ENCODE measurements around the gene LMNA.

The LMNA gene

DNA sequence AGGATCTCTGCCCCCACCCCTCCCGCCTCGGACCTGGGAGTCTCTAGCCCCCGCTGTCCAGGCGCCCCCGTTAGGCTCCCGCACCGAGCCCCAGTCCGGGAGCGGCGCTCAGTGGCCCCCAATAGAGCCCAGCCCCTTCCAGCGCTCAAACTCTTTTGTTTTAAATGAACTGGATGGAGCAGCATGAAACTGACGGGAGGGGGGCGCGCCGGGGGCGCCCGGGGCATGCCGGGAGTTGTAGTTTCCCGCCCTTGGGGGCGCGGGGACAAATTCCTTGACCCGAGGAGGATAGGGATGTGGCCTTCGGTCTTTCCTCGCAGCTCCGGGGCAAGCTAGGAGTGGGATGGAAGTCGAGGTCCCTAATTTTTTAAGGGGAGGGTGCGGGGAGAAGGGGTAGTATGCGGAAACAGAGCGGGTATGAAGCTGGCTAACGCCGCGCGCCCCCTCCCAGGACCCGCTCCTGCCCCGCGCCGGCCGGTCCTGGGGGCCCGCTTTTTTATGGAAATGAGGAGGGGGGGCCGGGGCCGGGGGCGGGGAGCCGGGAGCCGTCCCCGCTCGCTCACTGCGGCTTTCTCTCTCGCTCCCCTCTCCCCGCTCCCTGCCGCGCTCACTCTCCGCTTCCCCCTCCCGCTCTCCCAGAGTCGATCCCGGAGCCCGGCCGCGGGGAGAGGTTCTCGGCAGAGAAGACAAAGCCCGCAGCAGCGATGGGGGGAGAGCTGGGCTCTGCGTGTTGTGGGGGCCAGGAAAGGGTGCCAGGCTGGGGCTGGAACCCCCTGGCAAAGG, 32.0 kb upstream of the LMNA start, which contains the start of gene MEX3A:
Gene MEX3A, minus strand, starts transcription at position 157 of the 783 bp plus-strand sequence. CDS start 467 bp downstream, outside the sequence.
- peak; percentile 26 for DNase-seq

DNA sequence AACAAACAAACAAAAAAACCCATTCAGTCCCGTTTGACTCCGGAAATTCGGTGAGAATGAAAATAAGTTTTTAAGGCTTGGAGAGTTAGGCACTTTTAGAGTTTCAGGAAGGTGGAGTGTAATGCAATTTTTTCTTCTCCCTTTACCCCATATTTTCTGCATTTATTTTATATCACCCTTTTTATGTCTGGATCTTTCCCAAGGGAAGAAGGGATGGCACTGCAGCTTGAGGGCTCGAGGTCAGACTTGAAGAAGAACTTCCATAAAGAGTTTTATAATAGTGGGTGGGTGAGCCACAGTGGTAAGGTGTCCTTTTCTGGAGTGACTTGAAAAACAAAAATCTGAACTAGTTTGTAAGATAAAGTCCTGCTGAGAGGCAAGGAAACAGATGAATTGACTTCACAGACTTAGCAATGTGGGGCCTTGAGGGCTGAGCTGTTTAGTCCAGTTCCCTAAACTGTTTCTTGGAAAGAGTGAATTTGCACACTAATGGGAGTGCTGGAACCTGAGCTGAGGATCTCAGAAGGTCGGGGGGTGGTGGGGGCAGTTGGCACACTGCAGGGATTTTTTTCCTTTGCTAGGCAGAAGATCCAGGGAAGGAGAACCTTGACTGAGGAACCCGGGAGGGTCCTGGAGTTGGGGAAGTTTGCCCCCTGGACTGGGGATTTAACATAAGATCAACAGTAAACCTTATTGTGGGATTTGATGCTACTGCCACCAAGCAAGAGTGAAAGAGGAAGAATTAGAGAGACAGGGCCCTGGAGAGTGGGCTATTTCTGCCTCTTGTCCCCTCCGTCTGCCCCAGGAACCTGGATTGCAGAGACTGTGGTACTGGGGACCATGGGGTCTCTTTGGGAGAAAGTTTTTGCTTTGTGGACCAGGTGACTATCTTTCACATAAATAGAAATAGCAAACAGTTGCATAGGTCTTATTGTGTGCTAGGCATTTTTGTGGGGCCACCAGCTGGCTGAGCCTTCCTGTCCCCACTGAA, 30.4 kb upstream of the LMNA start:
- no peak for DNase-seq

- DNase-seq = no peak
Observed at GRCh38 chr1:156086256-156086662, 28.3 kb upstream of the LMNA start.

GRCh38 chr1:156089704-156090103, 24.8 kb upstream of the LMNA start:
- DNase-seq = peak; percentile 45

- DNase-seq = no peak
Observed at GRCh38 chr1:156090138-156090839, 24.2 kb upstream of the LMNA start.

- DNase-seq = no peak
Observed at GRCh38 chr1:156090840-156091188, 23.7 kb upstream of the LMNA start.

- DNase-seq = no peak
Observed at GRCh38 chr1:156091610-156092009, 22.9 kb upstream of the LMNA start.

- no peak for DNase-seq
Observed at GRCh38 chr1:156095906-156096508, 18.5 kb upstream of the LMNA start.

DNA sequence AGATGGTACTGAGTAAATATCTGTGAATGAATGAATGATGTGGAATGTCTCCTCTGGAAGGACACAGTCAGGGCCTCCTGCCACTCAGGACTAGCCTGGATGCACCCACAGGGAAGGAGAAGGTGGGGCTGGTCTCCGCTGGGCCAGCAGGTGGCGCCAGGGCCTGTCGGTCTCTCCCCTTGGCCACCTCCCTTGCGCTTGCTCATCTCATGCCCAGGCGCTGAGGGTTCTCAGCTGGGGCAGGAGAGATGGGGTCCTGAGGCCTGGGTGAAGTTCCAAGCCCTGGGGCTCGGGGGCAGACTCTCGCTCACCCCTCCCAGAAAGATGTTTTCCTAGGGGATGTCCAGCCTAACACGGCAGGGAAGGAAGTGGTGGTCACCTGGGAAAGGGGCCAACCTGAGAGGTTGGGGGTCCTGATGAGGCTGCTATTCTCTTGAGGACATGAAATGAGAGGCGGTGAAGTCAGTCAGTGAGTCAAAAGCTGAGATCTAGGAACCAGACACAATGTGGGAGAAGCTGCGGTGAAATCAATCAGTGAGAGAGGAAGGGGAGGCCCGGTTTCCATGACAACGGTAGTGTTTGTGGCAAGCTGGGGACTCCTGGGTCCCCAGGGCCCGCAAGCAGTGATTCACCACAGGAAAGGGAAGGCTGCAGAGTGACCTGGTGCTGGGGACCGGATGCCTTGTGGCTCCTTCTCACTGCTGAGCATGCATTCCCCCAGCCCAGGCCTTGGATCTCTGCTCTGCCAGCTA, 17.7 kb upstream of the LMNA start:
- DNase-seq = no peak

DNA sequence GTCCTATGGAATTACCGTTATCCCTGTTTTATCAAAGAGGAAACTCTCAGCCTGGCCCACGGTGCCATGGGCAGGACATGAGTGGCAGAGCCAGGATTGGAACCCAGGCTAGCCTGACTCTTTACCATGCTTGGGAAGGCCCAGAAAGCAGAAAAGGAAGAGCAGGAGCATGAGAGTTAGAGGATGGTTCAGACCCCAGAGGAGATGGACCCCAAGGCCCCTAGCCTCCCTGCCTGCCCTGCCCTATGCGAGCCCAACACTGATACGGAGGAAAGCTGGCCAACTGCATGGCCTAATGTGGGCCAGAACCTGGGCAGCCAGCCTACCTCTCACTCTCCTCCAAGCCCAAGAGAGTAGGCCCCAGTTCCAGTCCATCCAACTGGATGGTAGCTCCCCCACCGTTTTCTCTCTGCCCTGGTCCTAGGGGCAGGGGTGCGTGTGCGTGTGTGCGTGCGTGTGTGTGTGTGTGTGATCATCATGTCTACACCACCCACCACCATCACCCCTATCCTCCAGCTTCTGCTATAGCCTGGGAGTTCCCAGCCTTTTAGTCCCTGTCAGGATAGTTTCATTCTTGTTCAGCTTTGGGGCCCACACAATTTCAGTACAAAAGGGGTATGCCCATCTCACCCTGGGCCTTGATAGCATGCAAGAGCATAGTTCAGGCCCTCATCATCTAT, 16.9 kb upstream of the LMNA start:
- no peak for DNase-seq

DNA sequence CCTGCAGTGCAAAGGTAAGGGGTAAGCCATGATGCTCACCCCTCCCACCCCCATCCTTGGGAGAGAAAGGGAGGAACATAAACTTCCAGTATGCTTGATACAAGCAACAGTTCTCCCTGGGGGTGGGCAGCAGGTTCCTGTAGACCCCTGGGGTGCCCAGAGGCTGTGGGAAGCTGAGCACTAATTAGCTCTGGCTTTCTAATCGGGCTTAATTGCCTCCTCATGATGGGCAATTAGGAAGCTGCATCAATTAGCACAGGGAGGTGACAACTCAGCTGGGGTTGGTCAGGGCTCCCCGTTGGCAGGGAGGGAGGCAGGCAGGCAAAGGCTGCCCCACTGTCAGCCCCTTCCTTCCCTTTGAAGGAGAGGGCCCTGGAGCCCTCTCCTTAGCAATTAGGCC, 15.7 kb upstream of the LMNA start:
- no peak for DNase-seq

GRCh38 chr1:156099282-156099681, 15.2 kb upstream of the LMNA start:
- DNase-seq = no peak

DNA sequence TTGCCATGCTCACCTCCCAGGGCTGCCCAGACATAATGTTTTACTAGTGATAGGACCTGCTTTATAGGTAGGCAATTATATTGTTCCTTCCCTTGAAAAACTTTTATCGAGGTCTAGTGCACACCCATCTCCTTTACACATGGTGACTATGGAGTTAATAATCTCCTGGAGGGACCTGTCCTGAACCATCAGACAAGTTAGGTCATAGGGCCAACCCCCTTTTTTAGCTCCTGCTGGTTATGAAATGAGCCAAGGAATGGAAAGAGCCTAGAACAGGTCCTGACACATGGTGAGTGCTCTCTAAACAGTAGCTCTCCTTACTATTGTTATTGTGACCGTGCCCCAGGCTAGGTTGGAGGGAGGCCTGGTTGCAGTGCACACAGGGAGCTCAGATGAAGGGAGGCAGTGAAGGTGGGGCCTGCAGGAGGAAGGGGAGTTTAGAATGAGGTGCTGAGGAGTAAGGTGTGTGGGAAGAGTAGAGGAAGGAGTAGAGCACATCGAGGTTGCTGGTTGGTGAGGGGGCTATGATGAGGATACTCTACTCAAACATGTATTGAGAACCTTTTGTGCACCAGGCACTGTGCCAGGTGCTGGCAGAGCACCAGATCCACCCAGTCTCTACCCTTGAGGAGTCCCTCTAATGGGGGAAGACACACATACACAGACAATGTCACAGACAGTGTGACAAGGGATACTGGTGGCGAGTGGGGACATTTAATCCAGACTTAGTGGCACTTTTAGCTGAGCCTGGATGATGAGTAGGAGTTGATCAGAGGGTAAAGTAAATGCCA, 14.1 kb upstream of the LMNA start:
- no peak for DNase-seq

DNA sequence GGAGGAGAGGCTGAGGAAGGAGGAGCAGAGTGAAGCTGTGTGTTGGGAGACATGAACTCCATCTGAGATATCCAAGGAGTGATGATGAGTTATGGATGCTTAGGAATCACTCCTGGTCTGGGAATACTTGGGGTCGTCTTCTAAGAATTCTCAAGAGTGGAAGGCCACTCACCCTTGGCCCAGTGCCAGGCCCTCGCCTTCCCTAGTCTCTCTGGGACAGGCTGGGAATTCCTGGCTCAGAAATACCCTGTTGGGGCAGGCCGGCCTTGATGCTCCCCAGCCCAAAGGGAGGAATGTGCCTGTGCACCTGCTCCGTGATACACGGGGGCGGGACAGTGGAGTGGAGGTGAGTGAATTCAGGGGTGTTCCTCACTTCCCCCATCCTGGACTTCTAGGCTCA, 12.6 kb upstream of the LMNA start:
- no peak for DNase-seq

- no peak for DNase-seq
Observed at GRCh38 chr1:156102633-156103511, 11.6 kb upstream of the LMNA start.

DNA sequence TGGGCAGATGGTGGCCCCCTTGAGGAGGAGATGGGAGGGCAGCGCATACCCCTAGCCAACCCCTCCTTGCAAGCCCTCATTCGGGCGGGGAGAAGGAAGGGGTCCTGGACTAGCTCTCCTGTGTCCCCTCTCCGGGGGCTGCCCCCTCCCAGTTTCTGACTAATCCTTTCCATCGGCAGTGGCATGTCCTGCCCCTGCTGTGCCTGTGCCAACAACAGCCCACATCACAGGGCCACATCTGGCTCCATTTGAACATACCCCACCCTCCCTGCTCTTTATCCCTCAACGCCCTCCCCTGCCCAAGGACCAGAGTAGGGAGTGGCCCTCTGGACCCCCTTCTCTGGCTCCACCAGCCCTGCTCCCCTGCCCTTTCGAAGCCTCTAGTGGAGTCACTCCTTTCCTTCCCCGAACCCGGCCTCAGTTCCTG, 11.0 kb upstream of the LMNA start:
- no peak for DNase-seq

DNA sequence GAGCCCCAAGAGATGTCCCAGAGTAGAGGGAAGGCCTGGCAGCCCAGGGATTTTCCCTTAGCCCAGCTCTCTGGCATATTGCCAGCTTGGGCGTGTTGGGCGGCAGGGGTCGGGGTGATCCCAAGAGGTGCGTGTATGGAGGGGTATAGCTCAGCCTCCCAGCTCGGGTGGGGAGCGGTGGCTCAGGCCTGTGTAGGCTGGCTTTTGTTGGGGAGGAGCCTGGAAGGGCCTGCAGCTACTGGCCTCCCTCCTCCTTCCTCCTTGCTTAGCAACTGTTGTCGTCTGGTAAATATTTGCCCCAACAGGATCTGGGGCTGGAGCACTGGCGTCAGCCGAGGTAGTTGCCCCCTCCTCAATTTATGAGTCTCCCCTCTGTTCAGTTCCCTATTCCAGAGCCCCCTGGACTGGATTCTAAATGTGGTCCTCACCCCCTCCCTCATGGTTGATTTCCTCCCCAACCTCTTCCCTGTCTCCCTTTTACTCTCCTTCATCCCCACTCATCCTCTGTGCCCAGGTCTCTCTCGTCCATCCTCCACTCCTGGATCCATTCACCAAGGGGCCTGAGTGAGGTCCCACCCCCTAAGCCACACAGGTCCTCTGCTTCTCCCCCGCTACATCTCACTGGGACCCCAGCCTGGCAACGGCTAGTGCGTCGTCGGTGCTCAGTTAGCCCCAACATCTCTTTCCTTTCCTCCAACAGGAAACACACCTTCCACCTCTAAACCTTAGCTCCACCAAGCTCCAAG, 10.3 kb upstream of the LMNA start:
- DNase-seq = no peak

Data from NCI-H524 treated with DMSO at 0.1 percent for 48 hours (cell line).